ENCODE results near the gene DPH7. TPM values are rescaled to one million over a fixed set of nuclear protein-coding genes. Genes with fewer than 3 reads are reported as not detected.
"Not testable (repeated sequence)": the region's sequence is repeated elsewhere in the genome, so short reads cannot be mapped to it uniquely, and the experiment has no call there.

Gene DPH7
- total and polyA plus RNA-seq, 2 experiments from 2014 or later = 28.3 to 36.9 TPM

DNA sequence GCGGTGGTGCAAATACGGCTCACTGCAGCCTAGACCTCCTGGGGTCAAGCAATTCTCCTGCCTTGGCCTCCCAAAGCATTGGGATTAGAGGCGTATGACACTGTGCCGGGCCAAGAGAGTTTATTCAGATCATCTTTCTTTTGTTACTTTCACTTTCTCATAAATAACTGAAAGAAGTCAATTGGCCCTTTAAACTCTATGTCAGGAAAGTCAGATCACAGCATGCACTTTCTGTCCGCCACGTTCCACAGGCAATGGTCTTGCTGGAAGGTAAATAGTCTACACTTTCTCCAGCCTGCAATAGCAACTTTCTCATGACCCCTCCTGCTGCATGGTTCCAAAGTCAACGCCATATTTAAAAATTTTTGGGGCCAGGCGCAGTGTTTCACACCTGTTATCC, 20.2 kb upstream of the DPH7 start:
- TF ChIP-seq EZH2 (IDR thresholded peaks at IDR 0.05; ENCODE audit: borderline replicate concordance) (no peak), EZH2phosphoT487 (IDR thresholded peaks at IDR 0.05; ENCODE audit: low read depth, severe bottlenecking, unreplicated experiment) (no peak), CTCF (IDR thresholded peaks at IDR 0.05; ENCODE audit: poor library complexity) (no peak)
- no peaks in the 10 kb centered on the region for H3K9me3 ChIP-seq (ENCODE audit: low read depth)
- 83% methylated on average over 8 of the region's 8 CpGs for WGBS (ENCODE audit: low lambda C conversion rate, missing lambda C conversion rate)
- H3K79me2 ChIP-seq = no peaks in the 10 kb centered on the region
- no peak overlapping the region for H3K4me3 ChIP-seq
- no peaks in the 10 kb centered on the region for H3K9me2 ChIP-seq (replicated peaks; ENCODE audit: insufficient read depth)
- no peaks in the 10 kb centered on the region for H3K27me3 ChIP-seq
- H4K20me1 ChIP-seq (ENCODE audit: insufficient read depth, poor library complexity, severe bottlenecking) = no peaks in the 10 kb centered on the region
- no peak overlapping the region for H2AFZ ChIP-seq
- H3K36me3 ChIP-seq (replicated peaks; ENCODE audit: insufficient read depth, low read depth) = no peaks in the 10 kb centered on the region
- no peaks in the 10 kb centered on the region for H3K4me1 ChIP-seq (ENCODE audit: insufficient read depth)
- H3K27ac ChIP-seq = no peak overlapping the region
- no peak for DNase-seq (ENCODE audit: low spot score)
- no peak overlapping the region for H3K4me2 ChIP-seq

DNA sequence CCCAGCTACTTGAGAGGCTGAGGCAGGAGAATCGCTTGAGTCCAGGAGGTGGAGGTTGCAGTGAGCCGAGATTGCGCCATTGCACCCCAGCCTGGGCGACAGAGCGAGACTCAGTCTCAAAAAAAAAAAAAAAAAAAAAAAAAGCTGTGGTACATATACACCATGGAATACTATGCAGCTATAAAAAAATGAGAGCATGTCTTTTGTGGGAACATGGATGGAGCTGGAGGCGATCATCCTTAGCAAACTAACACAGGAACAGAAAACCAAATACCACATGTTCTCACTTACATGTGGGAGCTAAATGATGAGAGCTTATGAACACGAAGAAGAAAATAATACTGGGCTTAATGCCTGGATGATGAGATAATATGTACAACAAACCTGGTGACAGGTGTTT, 17.9 kb upstream of the DPH7 start:
- not testable (repeated sequence) for H3K36me3 ChIP-seq (replicated peaks; ENCODE audit: insufficient read depth, low read depth); H3K4me3 ChIP-seq; H3K4me2 ChIP-seq; DNase-seq (ENCODE audit: low spot score); H3K9me3 ChIP-seq (ENCODE audit: low read depth); H4K20me1 ChIP-seq (ENCODE audit: insufficient read depth, poor library complexity, severe bottlenecking); H3K79me2 ChIP-seq; H3K9me2 ChIP-seq (replicated peaks; ENCODE audit: insufficient read depth); H3K27ac ChIP-seq; H2AFZ ChIP-seq; H3K27me3 ChIP-seq; H3K4me1 ChIP-seq (ENCODE audit: insufficient read depth)
- over 99% methylated on average over 5 of the region's 7 CpGs for WGBS (ENCODE audit: low lambda C conversion rate, missing lambda C conversion rate)

DNA sequence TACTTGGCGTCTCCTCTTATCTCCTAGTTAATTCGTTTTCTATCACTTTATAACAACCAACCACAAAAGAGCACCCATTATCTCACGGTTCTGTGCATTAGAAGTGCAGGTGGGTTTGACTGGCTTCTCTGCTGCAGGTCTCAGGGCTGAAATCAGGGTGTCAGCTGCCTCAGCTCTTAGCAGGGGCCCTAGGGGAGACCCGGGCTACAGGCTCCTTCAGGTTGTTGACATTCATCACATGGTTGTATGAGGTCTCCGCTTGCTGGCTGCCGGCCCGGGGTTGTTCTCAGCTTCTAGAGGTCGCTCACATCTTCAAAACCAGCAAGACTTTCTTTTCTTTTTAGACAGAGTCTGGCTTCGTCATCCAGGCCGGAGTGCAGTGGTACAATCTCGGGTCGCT, 14.5 kb upstream of the DPH7 start:
- peaks cover 10% of the 10 kb centered on the region for H4K20me1 ChIP-seq (ENCODE audit: insufficient read depth, poor library complexity, severe bottlenecking)
- H3K4me1 ChIP-seq (ENCODE audit: insufficient read depth) = peaks cover 7% of the 10 kb centered on the region
- 83% methylated on average over 12 of the region's 12 CpGs for WGBS (ENCODE audit: low lambda C conversion rate, missing lambda C conversion rate)
- H3K4me2 ChIP-seq = no peak overlapping the region
- no peak overlapping the region for H3K4me3 ChIP-seq
- H3K9me2 ChIP-seq (replicated peaks; ENCODE audit: insufficient read depth) = no peaks in the 10 kb centered on the region
- TF ChIP-seq EZH2phosphoT487 (IDR thresholded peaks at IDR 0.05; ENCODE audit: low read depth, severe bottlenecking, unreplicated experiment) (no peak), CTCF (IDR thresholded peaks at IDR 0.05; ENCODE audit: poor library complexity) (no peak), EZH2 (IDR thresholded peaks at IDR 0.05; ENCODE audit: borderline replicate concordance) (no peak)
- H3K79me2 ChIP-seq = peaks cover 16% of the 10 kb centered on the region
- H3K27ac ChIP-seq = no peak overlapping the region
- H3K9me3 ChIP-seq (ENCODE audit: low read depth) = no peaks in the 10 kb centered on the region
- H2AFZ ChIP-seq = no peak overlapping the region
- no peaks in the 10 kb centered on the region for H3K27me3 ChIP-seq
- no peak for DNase-seq (ENCODE audit: low spot score)
- no peaks in the 10 kb centered on the region for H3K36me3 ChIP-seq (replicated peaks; ENCODE audit: insufficient read depth, low read depth)

DNA sequence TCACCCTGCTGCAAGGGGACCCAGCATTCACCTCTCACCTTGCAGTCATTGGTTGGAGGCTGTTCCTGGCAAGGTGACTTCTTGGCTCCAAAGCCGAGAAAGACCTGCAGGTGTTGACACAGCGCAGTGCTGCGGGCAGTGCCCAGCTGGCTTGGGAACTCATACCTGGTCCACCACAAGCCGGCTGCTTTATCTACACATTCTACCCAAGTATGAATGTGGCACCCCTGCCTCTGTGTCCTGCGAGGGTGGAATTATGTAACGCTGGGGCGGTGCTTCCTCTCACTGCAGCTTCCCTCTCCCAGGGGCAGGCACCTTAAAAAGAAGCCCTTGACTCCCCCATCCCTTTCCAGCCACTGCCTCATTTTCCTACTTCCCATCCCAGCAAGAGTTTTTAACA, 14.0 kb upstream of the DPH7 start:
- H3K9me3 ChIP-seq (ENCODE audit: low read depth) = no peaks in the 10 kb centered on the region
- TF ChIP-seq CTCF (IDR thresholded peaks at IDR 0.05; ENCODE audit: poor library complexity) (no peak), EZH2 (IDR thresholded peaks at IDR 0.05; ENCODE audit: borderline replicate concordance) (no peak), EZH2phosphoT487 (IDR thresholded peaks at IDR 0.05; ENCODE audit: low read depth, severe bottlenecking, unreplicated experiment) (no peak)
- DNase-seq (ENCODE audit: low spot score) = no peak

More for the DNA sequence above, 14.0 kb upstream of the DPH7 start:
- H3K4me2 ChIP-seq = no peak overlapping the region
- H3K79me2 ChIP-seq = peaks cover 20% of the 10 kb centered on the region
- H3K9me2 ChIP-seq (replicated peaks; ENCODE audit: insufficient read depth) = no peaks in the 10 kb centered on the region
- no peaks in the 10 kb centered on the region for H3K27me3 ChIP-seq
- peaks cover 10% of the 10 kb centered on the region for H4K20me1 ChIP-seq (ENCODE audit: insufficient read depth, poor library complexity, severe bottlenecking)
- H2AFZ ChIP-seq = no peak overlapping the region
- 89% methylated on average over 7 of the region's 7 CpGs for WGBS (ENCODE audit: low lambda C conversion rate, missing lambda C conversion rate)
- no peaks in the 10 kb centered on the region for H3K36me3 ChIP-seq (replicated peaks; ENCODE audit: insufficient read depth, low read depth)
- peaks cover 7% of the 10 kb centered on the region for H3K4me1 ChIP-seq (ENCODE audit: insufficient read depth)
- no peak overlapping the region for H3K27ac ChIP-seq
- H3K4me3 ChIP-seq = no peak overlapping the region

Data from hepatocyte (in vitro differentiated cells).